ENCODE results near the gene VSNL1.

VSNL1 gene

GRCh38 chr2:17614174-17614930 lies 73.9 kb downstream of the VSNL1 start:
- DNase-seq (ENCODE audit: low read depth in 2 of 2) = no peak

- no peak for DNase-seq (ENCODE audit: low read depth in 2 of 2)
Observed at GRCh38 chr2:17615147-17615546, 74.7 kb downstream of the VSNL1 start.

- DNase-seq (ENCODE audit: low read depth in 2 of 2) = no peak
Observed at GRCh38 chr2:17615728-17616351, 75.3 kb downstream of the VSNL1 start.

GRCh38 chr2:17616405-17616804 lies 75.9 kb downstream of the VSNL1 start:
- no peak for DNase-seq (ENCODE audit: low read depth in 2 of 2)

GRCh38 chr2:17617516-17617915 lies 77.0 kb downstream of the VSNL1 start:
- no peak for DNase-seq (ENCODE audit: low read depth in 2 of 2)

- no peak for DNase-seq (ENCODE audit: low read depth in 2 of 2)
Observed at GRCh38 chr2:17617955-17618354, 77.5 kb downstream of the VSNL1 start.

- no peak for DNase-seq (ENCODE audit: low read depth in 2 of 2)
Observed at GRCh38 chr2:17620280-17620679, 79.8 kb downstream of the VSNL1 start.

GRCh38 chr2:17620841-17621240 lies 80.3 kb downstream of the VSNL1 start:
- no peak for DNase-seq (ENCODE audit: low read depth in 2 of 2)

- DNase-seq (ENCODE audit: low read depth in 2 of 2) = no peak
Observed at GRCh38 chr2:17621781-17622180, 81.3 kb downstream of the VSNL1 start.

- no peak for DNase-seq (ENCODE audit: low read depth in 2 of 2)
Observed at GRCh38 chr2:17625446-17625845, 85.0 kb downstream of the VSNL1 start.

- no peak for DNase-seq (ENCODE audit: low read depth in 2 of 2)
Observed at GRCh38 chr2:17626986-17627385, 86.5 kb downstream of the VSNL1 start.

GRCh38 chr2:17627434-17627833 lies 86.9 kb downstream of the VSNL1 start:
- no peak for DNase-seq (ENCODE audit: low read depth in 2 of 2)

- no peak for DNase-seq (ENCODE audit: low read depth in 2 of 2)
Observed at GRCh38 chr2:17628349-17629261, 88.1 kb downstream of the VSNL1 start.

- no peak for DNase-seq (ENCODE audit: low read depth in 2 of 2)
Observed at GRCh38 chr2:17630089-17630488, 89.6 kb downstream of the VSNL1 start.

GRCh38 chr2:17634997-17635396 lies 94.5 kb downstream of the VSNL1 start:
- no peak for DNase-seq (ENCODE audit: low read depth in 2 of 2)

- DNase-seq (ENCODE audit: low read depth in 2 of 2) = no peak
Observed at GRCh38 chr2:17636257-17636656, 95.8 kb downstream of the VSNL1 start.

- DNase-seq (ENCODE audit: low read depth in 2 of 2) = no peak
Observed at GRCh38 chr2:17637131-17637906, 96.8 kb downstream of the VSNL1 start.

GRCh38 chr2:17638196-17638743 lies 97.8 kb downstream of the VSNL1 start:
- DNase-seq (ENCODE audit: low read depth in 2 of 2) = no peak

GRCh38 chr2:17640406-17640805 lies 99.9 kb downstream of the VSNL1 start:
- DNase-seq (ENCODE audit: low read depth in 2 of 2) = no peak

- DNase-seq (ENCODE audit: low read depth in 2 of 2) = peak in 1 of 2 donors; percentile 20
Observed at GRCh38 chr2:17643031-17643615, 102.6 kb downstream of the VSNL1 start.
